Suprapubic skin (tissue), 4 donors: ENCODE results near the gene DNMT3A. TPM values are rescaled to one million over a fixed set of nuclear protein-coding genes. Genes with fewer than 3 reads are reported as not detected.

Source experiments
- DNase-seq, 2 donors: peaks; one replicate each; pipeline ENCODE4 v3.0.0-alpha.2; 2019; ENCODE audit warnings: low spot score in 2 of 2
- H3K27ac ChIP-seq: fragments of 200-600 bp; sonication (generic); one replicate; pipeline ENCODE4 v1.5.1; 2019
- H3K27me3 ChIP-seq: fragments of 200-600 bp; sonication (generic); one replicate; pipeline ENCODE4 v1.5.1; 2019
- H3K36me3 ChIP-seq: fragments of 200-600 bp; sonication (generic); one replicate; pipeline ENCODE4 v1.5.1; 2019
- H3K4me1 ChIP-seq: fragments of 200-600 bp; sonication (generic); one replicate; pipeline ENCODE4 v1.5.1; 2019
- H3K4me3 ChIP-seq: fragments of 200-600 bp; sonication (generic); one replicate; pipeline ENCODE4 v1.5.1; 2019; ENCODE audit warnings: mild to moderate bottlenecking
- H3K9me3 ChIP-seq: fragments of 200-600 bp; sonication (generic); one replicate; pipeline ENCODE4 v1.5.1; 2019
- CTCF ChIP-seq, 2 donors: fragments of 200-600 bp in 1 of 2; fragments of 450-650 bp in 1 of 2; sonication (generic) in 1 of 2; IDR thresholded peaks; one replicate each; pipeline ENCODE4 v1.5.1; 2016 to 2019; ENCODE audit warnings: antibody characterized with exemption in 2 of 2, mild to moderate bottlenecking in 1 of 2, moderate library complexity in 1 of 2
- EP300 ChIP-seq: sonication (generic); formaldehyde crosslinking; IDR thresholded peaks from one replicate; pipeline ENCODE4 v1.6.1; 2017; ENCODE audit warnings: antibody characterized with exemption
- POLR2A ChIP-seq, 2 donors: fragments of 450-650 bp; IDR thresholded peaks; one replicate each; pipeline ENCODE4 v1.6.1; 2017; ENCODE audit warnings: antibody characterized with exemption in 2 of 2, mild to moderate bottlenecking in 2 of 2, moderate library complexity in 2 of 2
- POLR2AphosphoS5 ChIP-seq, 3 donors: sonication (generic); formaldehyde crosslinking; IDR thresholded peaks; one replicate each; pipeline ENCODE4 v1.6.1; 2017; ENCODE audit warnings: antibody characterized with exemption in 3 of 3
- WGBS: methylation state at CpG from one replicate; pipeline ENCODE4 v1.1.5; 2018; 5-methylcytosine and 5-hydroxymethylcytosine counted together
- total RNA-seq, 4 donors: library from RNA; depleted of rRNA; stranded (reverse); fragments of >200 nt; gene quantifications; one replicate each; pipeline ENCODE4 v1.1.0, GENCODE V29; 2016

The DNMT3A gene
- total RNA-seq, 4 donors from 2014 or later, result 4.0 to 12.8 (median 9.5) TPM

GRCh38 chr2:25375989-25376545, 34.3 kb upstream of the DNMT3A start:
- TF ChIP-seq POLR2AphosphoS5 (IDR thresholded peaks at IDR 0.05) (no peak), EP300 (no peak), POLR2A (IDR thresholded peaks at IDR 0.05) (no peak), CTCF (IDR thresholded peaks at IDR 0.05) (no peak)
- Histone ChIP-seq H3K27me3 (no peaks in the 10 kb centered on the region), H3K4me3 (peak overlapping the region; percentile 29), H3K4me1 (peaks cover 42% of the 10 kb centered on the region), H3K9me3 (no peaks in the 10 kb centered on the region), H3K36me3 (no peaks in the 10 kb centered on the region), H3K27ac (no peak overlapping the region)
- DNase-seq, result no peak
- WGBS, result 78% methylated on average over 14 of the region's 16 CpGs

GRCh38 chr2:25375371-25375988, 33.8 kb upstream of the DNMT3A start:
- DNase-seq, result no peak
- Histone ChIP-seq H3K27me3 (no peaks in the 10 kb centered on the region), H3K36me3 (no peaks in the 10 kb centered on the region), H3K9me3 (no peaks in the 10 kb centered on the region), H3K4me1 (peaks cover 42% of the 10 kb centered on the region), H3K4me3 (no peak overlapping the region), H3K27ac (no peak overlapping the region)
- TF ChIP-seq POLR2A (IDR thresholded peaks at IDR 0.05), result no peak
- WGBS, result 93% methylated on average over 14 of the region's 17 CpGs

- Histone ChIP-seq H3K36me3 (no peaks in the 10 kb centered on the region), H3K4me1 (peaks cover 42% of the 10 kb centered on the region)
- 96% methylated on average over 5 of the region's 5 CpGs for WGBS
Observed at GRCh38 chr2:25374827-25375226, 33.1 kb upstream of the DNMT3A start.

GRCh38 chr2:25374411-25374810, 32.7 kb upstream of the DNMT3A start:
- Histone ChIP-seq H3K4me1 (peaks cover 42% of the 10 kb centered on the region), H3K27ac (no peak overlapping the region), H3K36me3 (no peaks in the 10 kb centered on the region), H3K9me3 (no peaks in the 10 kb centered on the region), H3K4me3 (no peak overlapping the region), H3K27me3 (no peaks in the 10 kb centered on the region)
- no peak for DNase-seq
- TF ChIP-seq POLR2AphosphoS5 (IDR thresholded peaks at IDR 0.05) (no peak), EP300 (no peak), CTCF (IDR thresholded peaks at IDR 0.05) (no peak), POLR2A (IDR thresholded peaks at IDR 0.05) (no peak)
- 100% methylated on average over 4 of the region's 4 CpGs for WGBS

More at GRCh38 chr2:25374827-25375226, 33.1 kb upstream of the DNMT3A start:
- H3K9me3 ChIP-seq, result no peaks in the 10 kb centered on the region
- no peaks in the 10 kb centered on the region for H3K27me3 ChIP-seq
- no peak overlapping the region for H3K4me3 ChIP-seq
- TF ChIP-seq EP300 (no peak), POLR2A (IDR thresholded peaks at IDR 0.05) (no peak), CTCF (IDR thresholded peaks at IDR 0.05) (no peak), POLR2AphosphoS5 (IDR thresholded peaks at IDR 0.05) (no peak)
- no peak overlapping the region for H3K27ac ChIP-seq
- no peak for DNase-seq

GRCh38 chr2:25373269-25373981, 31.7 kb upstream of the DNMT3A start:
- H3K27me3 ChIP-seq, result no peaks in the 10 kb centered on the region
- H3K9me3 ChIP-seq, result no peaks in the 10 kb centered on the region
- H3K27ac ChIP-seq, result no peak overlapping the region
- peak in 1 of 2 donors; percentile 64 for DNase-seq
- H3K4me1 ChIP-seq, result peaks cover 36% of the 10 kb centered on the region
- H3K4me3 ChIP-seq, result no peak overlapping the region
- TF ChIP-seq EP300 (no peak), POLR2AphosphoS5 (IDR thresholded peaks at IDR 0.05) (no peak), POLR2A (IDR thresholded peaks at IDR 0.05) (no peak), CTCF (IDR thresholded peaks at IDR 0.05) (no peak)
- no peaks in the 10 kb centered on the region for H3K36me3 ChIP-seq
- WGBS, result 84% methylated on average over 13 of the region's 20 CpGs
